Psoas muscle (tissue), 8 donors: ENCODE measurements around the gene KLF13. TPM values are rescaled to one million over a fixed set of nuclear protein-coding genes. Genes with fewer than 3 reads are reported as not detected.

ENCODE experiments used
- ATAC-seq, 4 donors: fragments of 200-7000 bp; cut with Tn5 transposase; one replicate each; pipeline ENCODE4 v1.9.1; 2020; ENCODE audit warnings: moderate library complexity in 3 of 4, mild to moderate bottlenecking in 2 of 4
- DNase-seq, 2 donors: peaks; one replicate each; pipeline ENCODE4 v3.0.0-alpha.2; 2020
- H3K27ac ChIP-seq: fragments of 200-600 bp; one replicate; pipeline ENCODE4 v1.8.0; 2022
- H3K27me3 ChIP-seq, 3 donors: fragments of 200-600 bp in 1 of 3; one replicate each; pipeline versions ENCODE4 v1.6.1 to v1.8.0; 2013 to 2022; ENCODE audit warnings: low read length in 2 of 3, mild to moderate bottlenecking in 2 of 3, moderate library complexity in 1 of 3; ENCODE audit not compliant: insufficient read depth in 3 of 3
- H3K36me3 ChIP-seq, 2 donors: fragments of 200-600 bp in 1 of 2; one replicate each; pipeline versions ENCODE4 v1.6.1 to v1.8.0; 2013 to 2022; ENCODE audit warnings: low read depth in 1 of 2, mild to moderate bottlenecking in 1 of 2, moderate library complexity in 1 of 2; ENCODE audit not compliant: insufficient read depth in 1 of 2
- H3K4me1 ChIP-seq: fragments of 200-600 bp; one replicate; pipeline ENCODE4 v1.8.0; 2022
- H3K4me3 ChIP-seq: fragments of 200-600 bp; one replicate; pipeline ENCODE4 v1.8.0; 2022; ENCODE audit warnings: mild to moderate bottlenecking
- H3K9me3 ChIP-seq: fragments of 200-600 bp; one replicate; pipeline ENCODE4 v1.8.0; 2022
- WGBS, 3 donors: extraction: QIAGEN DNeasy Blood & Tissue Kit; methylation state at CpG; one replicate each; pipeline versions ENCODE4 v1.1.6 to v1.1.7; 2013; 5-methylcytosine and 5-hydroxymethylcytosine counted together
- intact Hi-C, 2 donors: fragments of 100-400 bp; cut with DNase I; formaldehyde crosslinking; loops; one replicate each; pipeline versions ENCODE4 v1.11.0 to v1.14.2; 2022
- polyA plus RNA-seq, 3 donors: library from polyadenylated mRNA; stranded (reverse); fragments of 200-250 nt; gene quantifications; one replicate each; pipeline ENCODE4 v1.2.3, GENCODE V29; 2013
- total RNA-seq, 4 donors: library from RNA; stranded (reverse); fragmentation: NEBNext Ultra II Directional in 2 of 4; extraction: Animal tissue kit (Norgen Biotek cat#: 25700) in 2 of 4; gene quantifications; one replicate each; pipeline versions ENCODE4 v1.2.1 to v1.2.4, GENCODE V29; 2021 to 2023
- TF ChIP-seq, protein P1 (sequence below): fragments of 200-600 bp; IDR thresholded peaks from one replicate; pipeline ENCODE4 v1.8.0; 2022; ENCODE audit warnings: antibody characterized with exemption
- donor health status: healthy with polysubstance abuse.
- donor health status: DM: no; HTN: no; CAD: no; lungs with moderate emphysema.
- donor health status: Bipolar disorder and iron deficiency.
- donor health status: healthy.
- donor health status: DM: yes; HTN: yes; CAD: no.
- donor health status: DM: no; HTN: no; CAD: no.
- donor health status: DM: no; HTN: no; CAD: no.
- donor health status: DM: yes; HTN: yes; CAD: no.

Gene KLF13
- total and polyA plus RNA-seq, 7 donors: 11.9 to 45.6 (median 24.5) TPM

DNA sequence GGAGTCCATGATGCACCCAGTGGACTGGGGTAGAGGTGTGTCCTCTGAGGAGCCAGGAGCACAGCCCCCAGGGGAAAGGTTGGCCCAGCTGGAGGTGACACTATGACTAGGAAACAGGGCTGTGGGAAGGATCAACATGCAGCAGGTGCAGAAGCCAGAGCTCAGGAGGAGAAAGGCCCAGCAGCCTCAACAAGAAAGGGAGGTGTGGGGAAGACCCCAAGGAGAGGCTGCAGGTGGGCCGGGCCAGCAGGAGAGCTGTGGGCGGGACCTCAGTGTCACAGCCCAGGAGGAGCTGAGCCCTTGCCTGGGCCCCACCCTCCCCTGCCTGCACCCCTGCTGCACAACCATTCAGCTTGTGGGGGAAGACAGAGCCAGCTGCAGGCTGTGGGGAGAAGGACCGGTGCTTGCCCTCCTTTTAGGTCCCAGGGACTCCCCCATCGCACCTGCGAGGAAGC, 18.4 kb upstream of the KLF13 start:
- TF ChIP-seq, protein P1, sequence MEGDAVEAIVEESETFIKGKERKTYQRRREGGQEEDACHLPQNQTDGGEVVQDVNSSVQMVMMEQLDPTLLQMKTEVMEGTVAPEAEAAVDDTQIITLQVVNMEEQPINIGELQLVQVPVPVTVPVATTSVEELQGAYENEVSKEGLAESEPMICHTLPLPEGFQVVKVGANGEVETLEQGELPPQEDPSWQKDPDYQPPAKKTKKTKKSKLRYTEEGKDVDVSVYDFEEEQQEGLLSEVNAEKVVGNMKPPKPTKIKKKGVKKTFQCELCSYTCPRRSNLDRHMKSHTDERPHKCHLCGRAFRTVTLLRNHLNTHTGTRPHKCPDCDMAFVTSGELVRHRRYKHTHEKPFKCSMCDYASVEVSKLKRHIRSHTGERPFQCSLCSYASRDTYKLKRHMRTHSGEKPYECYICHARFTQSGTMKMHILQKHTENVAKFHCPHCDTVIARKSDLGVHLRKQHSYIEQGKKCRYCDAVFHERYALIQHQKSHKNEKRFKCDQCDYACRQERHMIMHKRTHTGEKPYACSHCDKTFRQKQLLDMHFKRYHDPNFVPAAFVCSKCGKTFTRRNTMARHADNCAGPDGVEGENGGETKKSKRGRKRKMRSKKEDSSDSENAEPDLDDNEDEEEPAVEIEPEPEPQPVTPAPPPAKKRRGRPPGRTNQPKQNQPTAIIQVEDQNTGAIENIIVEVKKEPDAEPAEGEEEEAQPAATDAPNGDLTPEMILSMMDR: no peak
- Histone ChIP-seq H3K4me3 (no peak overlapping the region), H3K27ac (no peak overlapping the region), H3K4me1 (no peaks in the 10 kb centered on the region), H3K36me3 (no peaks in the 10 kb centered on the region), H3K9me3 (no peaks in the 10 kb centered on the region), H3K27me3 (peaks cover 0 to 12% (median 3%) of the 10 kb centered on the region in 3 donors)
- WGBS, 3 donors: 88 to 92% (median 90%) methylated on average over 5 of the region's 5 CpGs
- intact Hi-C loops: loop anchor here in 1 of 2 donors (5.0 kb wide), 1 partner anchor 101 kb away; no protein-coding TSS in a partner anchor
- DNase-seq: no peak
- no peak for ATAC-seq

DNA sequence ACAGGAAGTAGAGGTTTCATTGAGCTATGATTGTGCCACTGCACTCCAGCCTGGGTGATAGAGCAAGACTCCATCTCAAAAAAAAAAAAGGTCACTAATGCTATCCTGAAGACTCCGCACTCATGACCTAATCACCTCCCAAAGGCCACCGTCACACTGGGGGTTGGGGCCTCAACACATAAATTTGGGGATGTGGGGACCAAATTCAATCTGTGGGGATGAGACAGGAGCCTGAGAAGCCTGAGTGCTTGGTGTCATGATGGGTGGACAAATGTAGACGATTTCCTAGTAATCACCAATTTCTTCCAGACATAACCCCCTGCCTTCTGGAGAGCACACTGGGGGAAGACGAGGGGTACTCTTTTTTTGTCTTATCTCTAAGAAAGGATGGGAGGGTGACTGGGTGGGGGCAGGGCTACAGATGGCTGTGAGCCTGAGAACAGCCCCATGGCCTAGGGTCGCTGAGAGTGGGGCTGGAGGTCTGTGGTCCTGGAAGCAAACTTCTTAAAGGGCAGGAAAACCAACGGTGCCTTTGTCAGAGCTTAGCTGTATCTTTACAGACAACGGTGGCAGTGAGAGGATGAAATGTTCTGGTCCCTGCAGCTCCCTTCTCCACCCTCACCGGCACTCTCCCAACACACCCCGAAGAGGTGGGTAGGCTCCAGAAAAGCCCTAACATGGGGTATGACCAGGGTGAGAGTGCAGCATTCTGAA, 16.6 kb upstream of the KLF13 start:
- 81 to 84% (median 82%) methylated on average over 9 of the region's 9 CpGs for WGBS, 3 donors

DNA sequence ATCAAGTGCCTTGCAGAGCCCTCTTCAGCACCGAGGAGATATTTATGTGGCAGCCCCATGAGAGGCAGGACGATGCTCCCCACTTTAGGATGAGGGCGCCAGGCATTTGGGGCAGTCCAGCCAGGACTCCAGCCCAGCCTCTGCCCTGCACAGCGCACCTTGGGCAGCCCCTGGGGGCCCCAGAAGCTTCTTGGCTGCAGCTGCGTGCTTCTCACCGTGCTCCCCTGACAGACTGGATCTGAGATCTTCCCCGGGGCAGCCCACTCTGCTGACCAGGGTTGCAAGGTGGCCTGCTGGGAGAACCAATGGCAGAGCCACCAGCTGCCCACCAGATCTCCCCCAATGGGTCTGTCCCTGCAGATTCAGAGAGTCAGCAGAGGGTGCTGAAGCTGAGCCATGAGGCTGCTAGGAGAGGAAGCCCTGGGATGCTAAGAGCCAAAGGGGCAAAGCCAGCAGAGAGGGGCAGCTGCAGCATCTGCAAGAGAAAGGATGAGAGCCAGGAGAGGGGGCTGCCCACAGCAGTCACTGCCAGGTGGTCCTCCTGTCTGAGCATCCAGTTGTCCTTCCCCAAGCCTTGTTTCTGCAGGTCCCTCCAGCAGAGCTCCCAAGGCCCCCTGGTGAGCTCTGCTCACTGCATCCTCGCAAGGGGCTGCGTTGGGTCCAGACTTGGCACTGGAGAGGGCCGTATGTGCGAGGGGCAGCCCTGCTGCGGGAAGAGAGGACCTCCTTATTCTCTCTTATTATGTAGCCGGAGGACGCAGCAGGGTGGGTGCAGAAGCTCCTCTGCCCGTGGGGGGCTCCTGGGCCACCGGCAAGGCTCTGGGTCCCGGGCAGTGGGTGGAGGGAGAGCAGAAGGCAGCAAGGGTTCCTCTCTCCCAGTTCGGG, 14.7 kb upstream of the KLF13 start:
- intact Hi-C loops: loop anchor here in 1 of 2 donors (10.0 kb wide), 2 partner anchors 57 to 173 kb away; no protein-coding TSS in a partner anchor
- peaks cover 0 to 6% (median 5%) of the 10 kb centered on the region in 3 donors for H3K27me3 ChIP-seq

More for the DNA sequence above, 16.6 kb upstream of the KLF13 start:
- Histone ChIP-seq H3K27me3 (peaks cover 0 to 12% (median 3%) of the 10 kb centered on the region in 3 donors), H3K27ac (no peak overlapping the region), H3K4me3 (no peak overlapping the region), H3K9me3 (peaks cover 10% of the 10 kb centered on the region), H3K4me1 (no peaks in the 10 kb centered on the region), H3K36me3 (no peaks in the 10 kb centered on the region)
- TF ChIP-seq, protein P1: no peak
- DNase-seq (no peak), ATAC-seq (no peak)
- intact Hi-C loops: loop anchor here in 1 of 2 donors (5.0 to 10.0 kb wide), 3 partner anchors 55 to 175 kb away; no protein-coding TSS in a partner anchor

DNA sequence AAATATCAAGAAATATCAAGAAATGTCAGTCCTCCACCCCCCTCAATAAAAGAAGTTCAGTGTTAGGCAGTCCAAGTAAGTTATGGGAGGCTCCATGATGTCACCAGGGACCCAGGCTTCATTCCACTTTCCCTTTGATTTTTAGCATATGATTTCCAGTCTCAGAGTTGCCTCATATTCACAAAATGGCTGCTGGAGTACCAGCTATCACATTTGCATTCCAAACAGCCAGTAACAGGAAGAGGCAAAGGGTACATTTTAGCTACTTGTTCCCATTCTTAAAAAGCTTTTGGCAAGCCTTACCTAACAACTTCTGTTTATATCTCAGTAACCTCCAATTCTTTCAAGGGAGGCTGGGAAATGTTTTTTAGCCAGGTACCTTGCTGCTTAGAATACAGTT, 13.4 kb upstream of the KLF13 start:
- no peak for DNase-seq
- TF ChIP-seq, protein P1: no peak
- ATAC-seq: no peak
- H3K9me3 ChIP-seq: peaks cover 10% of the 10 kb centered on the region
- intact Hi-C loops: loop anchor here in 1 of 2 donors (10.0 kb wide), 2 partner anchors 58 to 172 kb away; no protein-coding TSS in a partner anchor
- H3K27ac ChIP-seq: no peak overlapping the region
- H3K36me3 ChIP-seq: no peaks in the 10 kb centered on the region
- no peak overlapping the region for H3K4me3 ChIP-seq
- H3K4me1 ChIP-seq: no peaks in the 10 kb centered on the region
- H3K27me3 ChIP-seq: peaks cover 0 to 2% (median 0%) of the 10 kb centered on the region in 3 donors

More for the DNA sequence above, 14.7 kb upstream of the KLF13 start:
- no peaks in the 10 kb centered on the region for H3K36me3 ChIP-seq
- no peaks in the 10 kb centered on the region for H3K4me1 ChIP-seq
- TF ChIP-seq, protein P1: no peak
- H3K4me3 ChIP-seq: no peak overlapping the region
- peaks cover 10% of the 10 kb centered on the region for H3K9me3 ChIP-seq
- DNase-seq: no peak
- 77 to 80% (median 78%) methylated on average over 17 to 18 of the region's 18 CpGs for WGBS, 3 donors
- no peak for ATAC-seq
- no peak overlapping the region for H3K27ac ChIP-seq
